ENCODE results near the gene CNTNAP2. TPM values are rescaled to one million over a fixed set of nuclear protein-coding genes. Genes with fewer than 3 reads are reported as not detected.

Gene CNTNAP2
- total RNA-seq, 1 donor from 2014 or later, result 1.3 TPM

- no peak for DNase-seq (ENCODE audit: low spot score)
Observed at GRCh38 chr7:147992698-147993097, 1876.1 kb downstream of the CNTNAP2 start.

GRCh38 chr7:147997636-147998035, 1881.0 kb downstream of the CNTNAP2 start:
- DNase-seq (ENCODE audit: low spot score), result no peak

- no peak for DNase-seq (ENCODE audit: low spot score)
Observed at GRCh38 chr7:147999962-148000361, 1883.4 kb downstream of the CNTNAP2 start.

GRCh38 chr7:148011753-148012152, 1895.2 kb downstream of the CNTNAP2 start:
- DNase-seq (ENCODE audit: low spot score), result no peak

GRCh38 chr7:148014001-148014400, 1897.4 kb downstream of the CNTNAP2 start:
- no peak for DNase-seq (ENCODE audit: low spot score)

- DNase-seq (ENCODE audit: low spot score), result no peak
Observed at GRCh38 chr7:148014541-148014940, 1897.9 kb downstream of the CNTNAP2 start.

- no peak for DNase-seq (ENCODE audit: low spot score)
Observed at GRCh38 chr7:148017126-148017525, 1900.5 kb downstream of the CNTNAP2 start.

GRCh38 chr7:148020679-148021078, 1904.1 kb downstream of the CNTNAP2 start:
- no peak for DNase-seq (ENCODE audit: low spot score)

GRCh38 chr7:148021507-148022045, 1905.0 kb downstream of the CNTNAP2 start:
- DNase-seq (ENCODE audit: low spot score), result no peak

- no peak for DNase-seq (ENCODE audit: low spot score)
Observed at GRCh38 chr7:148022832-148023231, 1906.2 kb downstream of the CNTNAP2 start.

GRCh38 chr7:148026713-148027112, 1910.1 kb downstream of the CNTNAP2 start:
- no peak for DNase-seq (ENCODE audit: low spot score)

GRCh38 chr7:148028165-148028564, 1911.6 kb downstream of the CNTNAP2 start:
- no peak for DNase-seq (ENCODE audit: low spot score)

GRCh38 chr7:148031019-148031418, 1914.4 kb downstream of the CNTNAP2 start:
- no peak for DNase-seq (ENCODE audit: low spot score)

- no peak for DNase-seq (ENCODE audit: low spot score)
Observed at GRCh38 chr7:148031811-148032210, 1915.2 kb downstream of the CNTNAP2 start.

GRCh38 chr7:148035950-148036349, 1919.3 kb downstream of the CNTNAP2 start:
- DNase-seq (ENCODE audit: low spot score), result no peak

GRCh38 chr7:148037044-148037443, 1920.4 kb downstream of the CNTNAP2 start:
- DNase-seq (ENCODE audit: low spot score), result no peak

GRCh38 chr7:148041156-148041555, 1924.6 kb downstream of the CNTNAP2 start:
- DNase-seq (ENCODE audit: low spot score), result no peak

- DNase-seq (ENCODE audit: low spot score), result no peak
Observed at GRCh38 chr7:148042935-148043631, 1926.5 kb downstream of the CNTNAP2 start.

GRCh38 chr7:148044173-148044572, 1927.6 kb downstream of the CNTNAP2 start:
- DNase-seq (ENCODE audit: low spot score), result no peak

GRCh38 chr7:148045521-148045920, 1928.9 kb downstream of the CNTNAP2 start:
- DNase-seq (ENCODE audit: low spot score), result no peak

GRCh38 chr7:148049068-148049467, 1932.5 kb downstream of the CNTNAP2 start:
- DNase-seq (ENCODE audit: low spot score), result no peak

GRCh38 chr7:148050492-148051158, 1934.0 kb downstream of the CNTNAP2 start:
- DNase-seq (ENCODE audit: low spot score), result no peak

GRCh38 chr7:148056406-148056805, 1939.8 kb downstream of the CNTNAP2 start:
- DNase-seq (ENCODE audit: low spot score), result no peak
